HFFc6 (cell line): ENCODE data around the gene KRT14. TPM values are rescaled to one million over a fixed set of nuclear protein-coding genes. Genes with fewer than 3 reads are reported as not detected.

Experiments
- DNase-seq: peaks from one replicate; pipeline ENCODE4 v3.0.0-alpha.2; 2018
- H3K27ac Mint-ChIP-seq: 2 replicates; pipeline ENCODE4 v1.8.0; 2020; ENCODE audit warnings: mild to moderate bottlenecking, mixed read lengths
- H3K27me3 Mint-ChIP-seq: 2 replicates; pipeline ENCODE4 v1.8.0; 2021; ENCODE audit warnings: mild to moderate bottlenecking, moderate library complexity, mixed read lengths; ENCODE audit not compliant: insufficient read depth
- H3K36me3 Mint-ChIP-seq: 2 replicates; pipeline ENCODE4 v1.8.0; 2021; ENCODE audit warnings: low read depth, mixed read lengths
- H3K4me1 Mint-ChIP-seq: 2 replicates; pipeline ENCODE4 v1.8.0; 2020; ENCODE audit warnings: low read depth, mixed read lengths
- H3K4me3 Mint-ChIP-seq: 2 replicates; pipeline ENCODE4 v1.8.0; 2020; ENCODE audit warnings: mild to moderate bottlenecking, moderate library complexity, mixed read lengths
- H3K9me3 Mint-ChIP-seq: 2 replicates; pipeline ENCODE4 v1.8.0; 2020; ENCODE audit warnings: mild to moderate bottlenecking, mixed read lengths
- total RNA-seq, 6 experiments: library from RNA; stranded (reverse); fragmentation: NEBNext Ultra II Directional; extraction: Animal tissue kit (Norgen Biotek cat#: 25700); gene quantifications; 2 replicates in 1 of 6; 3 replicates in 5 of 6; pipeline ENCODE4 v1.2.3, GENCODE V29; 2021
- TF ChIP-seq, protein P1 (sequence below): fragments of 200-600 bp; sonication (generic); IDR thresholded peaks from 2 replicates; pipeline ENCODE4 v1.5.0; 2021; ENCODE audit warnings: antibody characterized with exemption, mild to moderate bottlenecking

KRT14 gene
- total RNA-seq, 6 experiments from 2014 or later, result 0.14 to 2.0 (median 1.5) TPM

DNA sequence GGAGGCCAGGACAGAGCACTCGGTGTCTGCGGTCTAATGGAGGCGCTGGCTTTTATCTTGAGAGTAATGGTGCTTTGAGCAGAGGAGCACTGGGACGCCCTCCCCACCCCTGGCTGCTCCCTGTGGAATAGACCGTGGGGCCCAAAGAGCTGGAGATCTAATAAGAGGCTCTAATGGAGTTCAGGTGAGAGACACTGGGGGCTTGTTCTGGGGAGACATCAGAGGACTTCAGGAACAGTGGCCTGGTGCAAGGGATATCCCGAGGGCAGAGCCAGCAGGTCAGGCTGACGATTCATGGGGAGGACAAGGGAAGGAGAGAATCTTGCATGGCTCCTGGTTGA lies 49.1 kb downstream of the KRT14 start:
- peaks cover 1% of the 10 kb centered on the region for H3K27me3 Mint-ChIP-seq
- no peaks in the 10 kb centered on the region for H3K36me3 Mint-ChIP-seq
- TF ChIP-seq, protein P1, sequence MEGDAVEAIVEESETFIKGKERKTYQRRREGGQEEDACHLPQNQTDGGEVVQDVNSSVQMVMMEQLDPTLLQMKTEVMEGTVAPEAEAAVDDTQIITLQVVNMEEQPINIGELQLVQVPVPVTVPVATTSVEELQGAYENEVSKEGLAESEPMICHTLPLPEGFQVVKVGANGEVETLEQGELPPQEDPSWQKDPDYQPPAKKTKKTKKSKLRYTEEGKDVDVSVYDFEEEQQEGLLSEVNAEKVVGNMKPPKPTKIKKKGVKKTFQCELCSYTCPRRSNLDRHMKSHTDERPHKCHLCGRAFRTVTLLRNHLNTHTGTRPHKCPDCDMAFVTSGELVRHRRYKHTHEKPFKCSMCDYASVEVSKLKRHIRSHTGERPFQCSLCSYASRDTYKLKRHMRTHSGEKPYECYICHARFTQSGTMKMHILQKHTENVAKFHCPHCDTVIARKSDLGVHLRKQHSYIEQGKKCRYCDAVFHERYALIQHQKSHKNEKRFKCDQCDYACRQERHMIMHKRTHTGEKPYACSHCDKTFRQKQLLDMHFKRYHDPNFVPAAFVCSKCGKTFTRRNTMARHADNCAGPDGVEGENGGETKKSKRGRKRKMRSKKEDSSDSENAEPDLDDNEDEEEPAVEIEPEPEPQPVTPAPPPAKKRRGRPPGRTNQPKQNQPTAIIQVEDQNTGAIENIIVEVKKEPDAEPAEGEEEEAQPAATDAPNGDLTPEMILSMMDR, result no peak
- H3K9me3 Mint-ChIP-seq, result no peaks in the 10 kb centered on the region
- no peak overlapping the region for H3K4me3 Mint-ChIP-seq
- no peak for DNase-seq
- H3K4me1 Mint-ChIP-seq, result peaks cover 30% of the 10 kb centered on the region
- H3K27ac Mint-ChIP-seq, result peak overlapping the region; percentile 34

DNA sequence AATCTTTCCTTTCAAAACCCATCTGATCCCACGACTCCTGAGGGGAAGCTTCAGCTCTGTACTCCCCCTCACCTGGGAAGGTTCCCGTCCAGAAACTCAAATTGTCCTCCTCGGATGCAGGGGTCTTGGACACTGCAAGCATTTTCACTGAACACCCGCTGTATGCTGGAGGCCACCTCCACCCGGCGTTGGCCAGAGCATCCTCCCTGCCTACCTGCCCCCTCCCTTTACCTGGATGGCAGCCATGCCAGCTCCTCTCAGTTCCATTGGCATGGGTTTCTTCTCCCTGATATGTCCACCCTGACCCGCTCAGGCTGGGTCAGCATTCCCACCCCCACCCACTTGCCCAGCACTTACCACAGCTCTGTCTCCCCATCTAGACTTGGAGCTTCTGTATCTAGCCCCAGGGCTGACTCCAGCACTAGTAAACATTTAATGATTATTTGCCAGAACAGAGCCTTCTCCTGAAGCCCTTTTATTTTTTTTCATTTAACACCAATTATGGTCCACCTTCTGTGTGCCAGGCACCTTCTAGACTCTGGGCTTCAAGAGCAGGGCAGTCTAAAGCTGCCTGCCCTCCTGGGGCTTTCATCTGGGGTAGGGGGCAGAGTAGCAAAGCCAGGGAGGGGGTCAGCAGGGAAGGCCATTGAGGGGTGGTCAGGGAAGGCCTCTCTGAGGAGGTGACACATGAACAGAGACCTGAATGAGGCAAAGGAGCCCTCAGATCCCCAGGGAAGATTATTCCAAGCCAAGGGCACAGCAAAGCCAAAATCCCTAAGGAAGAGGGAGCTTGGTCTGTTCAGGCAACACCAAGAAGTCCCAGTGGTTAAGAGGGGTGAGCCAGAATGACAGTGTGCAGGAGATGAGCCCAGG lies 49.7 kb downstream of the KRT14 start:
- H3K9me3 Mint-ChIP-seq, result no peaks in the 10 kb centered on the region
- DNase-seq, result no peak
- H3K36me3 Mint-ChIP-seq, result no peaks in the 10 kb centered on the region
- peaks cover 30% of the 10 kb centered on the region for H3K4me1 Mint-ChIP-seq
- TF ChIP-seq, protein P1, result no peak
- no peak overlapping the region for H3K4me3 Mint-ChIP-seq
- H3K27me3 Mint-ChIP-seq, result peaks cover 1% of the 10 kb centered on the region
- peak overlapping the region; percentile 34 for H3K27ac Mint-ChIP-seq

DNA sequence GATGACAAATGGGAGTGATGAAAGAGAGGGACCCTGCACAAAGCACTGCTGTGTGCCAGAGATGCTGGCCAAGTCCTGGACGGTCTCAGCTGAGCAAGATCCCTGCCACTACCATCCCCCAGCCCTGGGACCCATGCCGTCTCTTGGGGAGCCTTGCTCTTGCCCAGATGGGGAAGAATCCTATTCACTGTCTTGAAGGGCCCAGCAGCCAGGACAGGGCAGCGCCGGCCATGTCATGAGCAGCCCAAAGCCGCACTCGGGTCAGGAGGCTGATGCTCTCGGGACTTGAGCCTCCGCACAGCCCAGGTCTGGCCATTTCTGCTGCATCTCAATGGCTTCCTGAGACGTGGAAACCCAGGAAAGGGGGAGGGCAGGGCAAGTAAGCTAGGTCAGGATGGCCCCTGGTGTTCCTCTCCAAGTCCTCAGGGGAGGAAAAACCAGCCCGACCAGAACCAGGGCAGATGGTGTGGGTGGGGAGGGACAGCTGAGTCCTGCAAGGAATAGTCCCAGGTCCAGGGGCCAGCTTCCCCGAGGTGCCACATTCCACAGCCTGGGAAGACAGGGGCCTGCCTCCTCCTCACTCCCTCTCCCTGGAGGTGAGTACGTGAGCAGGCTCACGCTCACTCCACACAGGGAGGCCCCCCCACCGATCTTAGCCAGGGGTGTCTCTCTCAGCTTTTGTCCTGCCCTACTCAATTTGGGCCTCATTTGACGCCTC lies 50.8 kb downstream of the KRT14 start:
- Mint-ChIP-seq H3K4me3 (no peak overlapping the region), H3K4me1 (peaks cover 40% of the 10 kb centered on the region), H3K9me3 (no peaks in the 10 kb centered on the region), H3K36me3 (no peaks in the 10 kb centered on the region), H3K27ac (no peak overlapping the region), H3K27me3 (peaks cover 1% of the 10 kb centered on the region)
- DNase-seq, result no peak
- TF ChIP-seq, protein P1, result no peak

DNA sequence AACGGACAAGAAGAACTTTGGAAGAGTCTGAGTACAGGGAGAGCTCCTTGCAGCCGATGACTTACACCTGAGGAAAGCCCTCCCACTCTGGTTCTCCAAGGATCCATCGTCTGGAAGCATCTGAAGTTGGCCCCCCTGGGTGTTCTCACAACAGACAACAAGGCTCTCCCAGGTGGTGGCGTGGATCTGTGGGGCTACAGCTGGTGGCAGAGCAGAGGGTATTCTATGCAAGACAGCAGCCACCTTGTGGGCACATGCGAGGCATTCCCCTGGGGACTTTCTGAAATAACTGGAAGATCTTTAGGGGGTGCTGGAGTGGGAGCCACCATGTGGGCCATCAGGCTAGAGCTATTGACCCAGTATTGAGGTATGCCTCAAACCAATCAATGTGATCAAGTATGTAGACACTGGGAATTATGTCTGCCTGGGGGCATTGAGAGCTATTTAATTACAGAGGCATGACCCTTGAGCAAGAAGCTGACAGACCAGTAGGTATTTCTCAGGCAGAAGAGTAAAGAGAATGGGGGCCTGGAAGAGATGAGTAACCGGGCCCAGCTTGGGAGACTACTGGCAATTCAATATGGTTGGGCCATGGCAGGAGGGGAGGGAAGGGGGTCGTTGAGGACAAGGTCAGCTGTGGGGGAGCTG lies 51.7 kb downstream of the KRT14 start:
- Mint-ChIP-seq H3K9me3 (no peaks in the 10 kb centered on the region), H3K27me3 (peaks cover 1% of the 10 kb centered on the region; the same call in 1 of the 2 replicates), H3K27ac (no peak overlapping the region), H3K4me3 (no peak overlapping the region), H3K36me3 (no peaks in the 10 kb centered on the region), H3K4me1 (peaks cover 49% of the 10 kb centered on the region)
- TF ChIP-seq, protein P1, result peak; percentile 20; the same call in 1 of the 2 replicates
- DNase-seq, result no peak

DNA sequence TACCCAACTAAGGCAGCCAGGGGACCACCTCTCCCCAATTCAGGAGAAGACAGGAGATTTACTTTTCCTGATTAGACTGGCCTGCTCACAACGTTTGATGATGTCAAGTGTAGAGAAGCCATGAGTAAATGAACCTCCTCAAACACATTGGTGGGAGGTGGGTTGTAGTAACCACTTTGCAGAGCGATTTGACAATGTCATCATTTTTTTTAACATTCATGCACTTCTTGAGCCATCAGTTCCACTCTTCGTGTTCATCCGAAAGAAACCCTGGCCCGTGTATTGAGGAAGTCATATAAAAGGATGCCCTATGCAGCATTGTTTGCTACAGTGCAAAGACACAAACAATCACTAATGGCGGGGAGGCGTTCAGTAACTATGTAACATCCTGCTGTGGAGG lies 53.1 kb downstream of the KRT14 start:
- Mint-ChIP-seq H3K4me1 (peaks cover 53% of the 10 kb centered on the region), H3K27me3 (peaks cover 1% of the 10 kb centered on the region; the same call in 1 of the 2 replicates)
- TF ChIP-seq, protein P1, result no peak

More for the DNA sequence above, 53.1 kb downstream of the KRT14 start:
- Mint-ChIP-seq H3K36me3 (no peaks in the 10 kb centered on the region), H3K27ac (no peak overlapping the region), H3K4me3 (no peak overlapping the region), H3K9me3 (no peaks in the 10 kb centered on the region)
- DNase-seq, result no peak
